HG02610 (cell line): ENCODE results near the gene KRTAP4-4.
"Not testable (repeated sequence)": the region's sequence is repeated elsewhere in the genome, so short reads cannot be mapped to it uniquely, and the experiment has no call there.

Experiments
- ATAC-seq: cut with Tn5 transposase; IDR thresholded peaks from one replicate; pipeline ENCODE4 v1.9.1; 2021; ENCODE audit warnings: mild to moderate bottlenecking, moderate library complexity; ENCODE audit not compliant: unreplicated experiment

Gene KRTAP4-4

DNA sequence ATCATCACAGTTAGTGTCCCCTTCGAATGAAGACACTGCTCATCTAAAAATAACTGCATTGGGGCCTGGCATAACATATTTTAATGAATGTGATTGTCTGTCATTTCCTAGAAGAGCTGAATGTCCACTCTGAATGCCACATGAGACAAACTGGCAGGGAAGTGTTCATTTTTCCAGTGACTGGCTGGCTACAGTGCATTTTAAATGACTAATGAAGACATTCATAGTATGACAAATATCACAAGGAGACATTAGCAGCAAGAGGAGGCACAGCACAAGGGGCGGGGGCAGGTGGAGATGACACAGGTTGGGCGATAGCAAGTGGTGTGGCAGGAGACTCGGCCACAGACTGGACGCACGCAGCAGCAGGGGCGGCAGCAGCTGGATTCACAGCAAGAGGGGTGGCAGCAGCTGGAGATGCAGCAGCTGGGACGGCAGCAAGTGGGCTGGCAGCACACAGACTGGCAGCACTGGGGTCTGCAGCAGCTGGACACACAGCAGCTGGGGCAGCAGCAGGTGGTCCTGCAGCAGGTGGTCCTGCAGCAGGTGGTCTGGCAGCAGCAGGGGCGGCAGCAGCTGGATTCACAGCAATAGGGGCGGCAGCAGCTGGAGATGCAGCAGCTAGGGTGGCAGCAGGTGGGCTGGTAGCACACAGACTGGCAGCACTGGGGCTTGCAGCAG lies 11.4 kb downstream of the KRTAP4-4 start:
- ATAC-seq, result not testable (repeated sequence)

DNA sequence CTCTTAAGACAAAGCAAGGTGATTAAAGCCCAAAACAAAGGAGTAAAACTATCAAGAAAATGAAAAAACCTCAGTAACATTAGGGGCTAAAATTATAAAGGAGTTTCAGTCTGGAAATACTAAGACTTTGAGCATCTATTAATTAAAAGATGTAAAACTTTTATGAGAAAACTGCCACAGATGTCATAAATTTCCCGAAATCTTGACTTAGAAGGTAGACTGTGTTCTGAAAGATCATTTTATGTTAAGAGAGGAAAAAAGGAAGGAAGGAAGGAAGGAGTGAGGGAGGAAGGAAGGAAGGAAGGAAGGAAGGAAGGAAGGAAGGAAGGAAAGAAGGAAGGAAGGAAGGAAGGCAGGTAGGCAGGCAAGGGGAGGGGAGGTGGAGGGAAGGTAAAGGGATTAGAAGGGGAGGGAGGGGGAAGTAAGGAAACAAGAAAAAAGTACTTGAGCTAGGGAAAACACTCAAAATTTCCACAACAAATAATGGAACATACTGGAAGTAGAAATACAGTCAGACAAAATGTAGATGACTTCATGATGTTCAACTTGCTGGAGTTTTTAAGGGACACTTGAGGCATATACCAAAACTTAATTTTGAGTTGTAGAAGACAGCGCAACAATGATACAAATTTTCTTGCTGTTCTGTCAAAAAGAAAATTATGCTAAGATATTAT lies 12.9 kb downstream of the KRTAP4-4 start:
- no peak for ATAC-seq

DNA sequence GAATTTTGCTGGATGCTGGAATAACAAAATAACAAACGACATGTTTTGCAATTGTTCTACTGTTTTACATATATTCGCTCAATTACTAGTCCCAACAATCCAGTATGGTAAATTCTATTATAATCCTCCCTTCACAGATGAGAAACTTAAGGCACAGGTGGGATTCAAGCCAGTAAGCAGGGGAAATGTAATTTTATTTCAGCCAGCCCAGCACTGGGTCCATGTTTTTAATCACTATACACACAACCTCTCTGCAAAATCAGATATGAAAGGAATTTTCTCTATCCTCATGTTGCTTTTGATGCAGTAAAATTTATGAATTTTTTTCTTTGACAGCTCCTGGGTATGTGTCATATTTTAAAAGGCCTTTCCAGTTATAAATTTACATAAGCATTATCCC lies 15.3 kb downstream of the KRTAP4-4 start:
- no peak for ATAC-seq

DNA sequence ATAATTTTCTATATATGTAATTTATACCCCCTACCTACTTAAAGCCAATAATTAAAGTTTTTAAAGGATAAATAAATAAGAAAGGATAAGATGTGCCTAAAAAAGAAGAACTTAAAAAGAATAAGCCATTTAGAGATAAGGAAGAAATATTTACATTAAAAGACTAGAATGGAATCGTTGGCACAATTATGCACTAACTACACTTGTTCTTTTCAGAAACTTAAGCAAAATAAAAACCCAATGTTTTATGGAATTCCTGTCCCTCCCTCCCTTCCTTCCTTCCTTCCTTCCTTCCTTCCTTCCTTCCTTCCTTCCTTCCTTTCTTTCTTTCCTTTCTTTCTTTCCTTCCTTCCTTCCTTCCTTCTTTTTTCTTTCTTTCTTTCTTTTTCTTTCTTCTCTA lies 15.7 kb downstream of the KRTAP4-4 start:
- ATAC-seq, result no peak

DNA sequence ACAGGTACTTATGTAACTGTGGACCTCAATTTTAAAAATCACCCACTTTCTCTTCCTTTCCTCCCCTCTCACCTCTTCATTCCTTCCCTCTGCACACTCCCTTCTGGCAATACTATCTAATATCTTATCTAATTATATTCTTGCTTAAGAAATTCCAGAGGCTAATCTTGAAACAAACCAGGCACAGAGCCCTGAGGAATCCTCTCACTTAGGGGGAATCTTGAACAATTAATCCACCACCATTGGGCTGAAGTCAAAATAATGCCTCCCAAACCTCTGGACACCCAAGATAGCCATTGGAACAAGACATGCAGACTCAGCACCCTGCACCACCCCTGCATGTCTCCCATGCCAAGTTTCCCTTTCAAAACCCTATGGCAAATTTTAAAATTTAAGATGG lies 19.2 kb downstream of the KRTAP4-4 start:
- no peak for ATAC-seq

DNA sequence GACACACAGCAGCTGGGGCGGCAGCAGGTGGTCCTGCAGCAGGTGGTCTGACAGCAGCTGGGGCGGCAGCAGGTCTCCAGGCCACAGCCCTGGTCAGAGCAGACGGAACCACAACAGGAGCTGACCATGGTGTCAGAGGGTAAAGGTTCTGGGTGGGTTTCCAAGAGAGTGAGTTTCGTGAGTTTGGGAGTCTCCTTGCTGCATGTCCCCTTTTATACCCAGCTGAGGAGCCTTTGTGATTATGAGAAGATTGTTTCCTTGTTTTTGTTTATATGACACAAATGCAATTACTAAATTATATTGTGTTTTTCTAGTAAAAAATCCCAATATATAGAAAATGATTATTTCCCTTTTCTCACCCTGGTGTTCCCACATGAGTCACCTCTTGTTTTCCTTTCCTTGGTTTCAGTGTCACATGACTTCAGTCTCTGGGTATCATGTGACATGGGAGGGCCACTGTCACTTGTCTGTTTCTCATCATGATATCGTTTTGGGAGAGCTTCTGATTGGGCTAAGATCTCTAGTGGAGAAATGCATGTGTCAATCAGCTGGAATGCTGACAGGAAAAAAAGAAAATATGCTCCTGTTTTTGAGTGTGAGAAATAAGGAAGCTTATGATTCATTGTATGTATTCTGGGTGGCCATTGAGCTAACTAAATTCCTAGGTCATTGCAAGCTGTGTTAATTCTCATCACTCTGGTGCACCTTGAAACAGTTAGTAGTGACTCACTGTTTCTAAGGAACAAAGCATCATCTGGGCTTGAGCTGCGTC lies 20.0 kb downstream of the KRTAP4-4 start, which contains the start of gene KRTAP4-6:
Gene KRTAP4-6 (minus strand): TSS at position 185 of the 772 bp plus-strand sequence. CDS start 57 bp downstream, at position 128.
- ATAC-seq, result no peak

DNA sequence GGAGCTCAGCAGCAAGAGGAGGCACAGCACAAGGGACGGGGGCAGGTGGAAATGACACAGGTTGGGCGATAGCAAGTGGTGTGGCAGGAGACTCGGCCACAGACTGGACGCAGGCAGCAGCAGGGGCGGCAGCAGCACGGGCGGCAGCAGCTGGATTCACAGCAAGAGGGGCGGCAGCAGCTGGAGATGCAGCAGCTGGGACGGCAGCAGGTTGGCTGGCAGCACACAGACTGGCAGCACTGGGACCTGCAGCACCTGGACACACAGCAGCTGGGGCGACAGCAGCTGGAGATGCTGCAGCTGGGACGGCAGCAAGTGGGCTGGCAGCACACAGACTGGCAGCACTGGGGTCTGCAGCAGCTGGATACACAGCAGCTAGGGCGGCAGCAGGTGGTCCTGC lies 20.7 kb downstream of the KRTAP4-4 start:
- ATAC-seq, result not testable (repeated sequence)

DNA sequence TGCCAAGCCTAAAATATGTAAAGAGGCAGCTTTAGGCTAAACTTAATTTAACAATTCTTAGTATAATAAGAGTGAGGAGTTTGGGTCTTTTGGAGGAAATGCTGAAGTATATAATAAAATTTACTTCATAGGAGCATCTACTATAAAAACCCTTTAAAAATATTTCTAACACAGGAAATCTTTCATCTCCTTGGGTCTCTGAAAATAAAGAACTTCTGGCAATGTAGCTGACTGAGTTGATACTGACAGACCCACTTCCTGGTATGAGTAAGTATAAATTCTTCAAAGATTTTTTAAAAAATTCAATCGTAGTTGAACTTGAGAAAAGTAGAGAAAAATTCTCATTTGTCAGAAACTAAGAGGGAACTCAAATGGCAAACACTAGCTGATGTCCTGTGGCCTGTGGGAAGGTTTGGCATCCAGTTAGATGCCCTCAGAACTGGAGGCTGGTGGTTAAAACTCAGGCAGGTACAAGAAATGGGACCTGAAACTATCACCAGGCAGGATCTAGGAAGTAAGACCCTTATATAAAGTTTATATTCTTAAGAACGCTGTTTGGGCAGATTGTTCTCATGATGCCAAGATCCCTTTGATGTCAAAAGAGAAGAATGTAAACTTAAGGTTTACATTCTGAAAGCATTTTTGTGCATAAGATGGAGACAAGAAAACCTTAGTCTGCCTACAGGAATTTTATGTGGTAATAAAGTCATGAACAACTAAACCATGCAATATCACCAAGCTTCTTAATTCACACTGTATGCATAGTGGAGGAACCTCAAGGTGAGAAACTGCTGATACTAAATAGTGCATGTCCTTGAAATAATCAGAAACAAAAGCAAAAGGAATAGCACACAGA lies 26.4 kb downstream of the KRTAP4-4 start:
- ATAC-seq, result no peak

DNA sequence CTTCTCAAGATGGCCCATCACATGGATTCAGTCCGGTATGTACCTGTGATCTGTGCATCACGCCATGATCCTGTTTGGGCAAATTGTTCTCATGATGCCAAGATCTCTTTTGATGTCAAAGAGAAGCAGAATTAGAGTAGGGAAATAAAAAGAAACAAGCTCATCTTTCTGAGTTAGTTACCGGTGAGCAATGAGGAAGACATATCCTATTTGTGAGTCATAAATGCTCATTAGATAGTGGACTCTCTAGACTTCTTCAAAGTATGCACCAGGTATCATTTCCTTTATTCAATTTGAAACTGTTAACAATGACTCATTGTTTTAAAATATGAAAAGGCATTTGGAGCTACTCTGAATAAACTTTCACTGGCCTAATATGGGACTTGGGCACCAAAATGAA lies 28.6 kb downstream of the KRTAP4-4 start:
- no peak for ATAC-seq

DNA sequence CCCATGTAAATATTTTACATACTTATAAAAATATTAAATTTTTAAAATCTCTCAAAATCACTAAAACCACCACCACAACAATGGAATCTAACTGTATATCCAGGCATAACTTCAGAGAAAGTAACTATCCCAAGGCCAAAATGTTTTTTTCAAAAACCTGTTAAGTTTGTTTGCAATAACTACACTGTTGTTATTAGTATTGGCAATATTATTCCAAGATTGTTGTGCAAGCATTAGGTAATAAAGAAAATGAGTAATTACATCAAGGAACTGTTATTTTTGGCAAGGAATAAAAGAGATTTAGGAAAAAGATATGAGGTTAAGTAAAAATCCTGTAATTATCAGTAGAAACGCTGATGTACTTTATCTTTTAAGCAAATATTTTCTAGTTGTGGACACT lies 33.2 kb downstream of the KRTAP4-4 start:
- no peak for ATAC-seq

DNA sequence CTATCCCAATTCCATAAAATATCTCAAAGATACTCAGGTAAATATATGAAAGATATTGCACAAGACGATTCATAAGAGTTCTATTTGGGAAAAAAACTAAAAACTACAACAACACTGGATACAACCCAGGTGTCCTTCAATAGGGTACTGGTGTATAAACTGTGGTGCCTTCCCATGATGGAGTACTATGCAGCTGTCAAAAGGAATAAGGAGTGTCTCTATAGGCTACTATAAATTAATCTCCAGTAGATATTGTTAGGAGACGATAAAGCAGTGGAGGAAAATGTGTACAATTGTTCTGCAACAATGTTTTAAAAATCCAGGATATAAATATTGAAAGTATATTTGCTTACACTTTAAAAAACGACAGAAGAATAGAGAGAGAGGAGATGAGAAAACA lies 34.1 kb downstream of the KRTAP4-4 start:
- no peak for ATAC-seq

DNA sequence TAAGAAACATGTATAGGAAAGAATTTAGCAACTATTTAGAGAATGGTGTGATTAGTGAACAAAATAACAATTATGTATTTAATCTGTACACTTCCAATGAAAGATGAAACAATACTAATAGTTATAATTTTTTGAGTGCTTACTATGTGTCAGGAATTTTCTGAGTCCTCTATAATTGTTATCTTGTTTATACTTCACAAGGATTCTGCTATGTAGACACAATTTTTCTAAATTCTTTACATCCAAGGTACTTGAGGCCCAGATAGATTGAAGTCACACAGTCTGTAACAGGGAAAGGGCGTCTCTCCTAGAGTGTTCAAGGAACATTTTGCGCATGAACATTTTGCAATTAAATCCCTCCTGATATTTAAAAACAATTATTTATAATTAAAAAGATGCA lies 35.5 kb downstream of the KRTAP4-4 start:
- no peak for ATAC-seq

DNA sequence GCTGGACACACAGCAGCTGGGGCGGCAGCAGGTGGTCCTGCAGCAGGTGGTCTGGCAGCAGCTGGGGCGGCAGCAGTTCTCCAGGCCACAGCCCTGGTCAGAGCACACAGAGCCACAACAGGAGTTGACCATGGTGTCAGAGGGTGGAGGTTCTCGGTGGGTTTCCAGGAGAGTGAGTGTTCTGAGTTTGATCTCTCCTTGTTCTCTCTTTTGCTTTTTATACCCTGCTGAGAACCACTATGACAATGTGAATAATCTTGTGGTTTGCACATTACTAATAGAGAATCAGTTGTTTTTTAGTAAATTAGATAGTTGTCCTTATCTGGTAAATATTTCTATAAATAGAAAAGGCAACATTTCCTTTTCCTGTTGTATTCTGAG lies 36.6 kb downstream of the KRTAP4-4 start, which contains the start of gene KRTAP4-12:
Gene KRTAP4-12 (minus strand): TSS at position 192 of the 381 bp plus-strand sequence. CDS start 60 bp downstream, at position 132.
- not testable (repeated sequence) for ATAC-seq

DNA sequence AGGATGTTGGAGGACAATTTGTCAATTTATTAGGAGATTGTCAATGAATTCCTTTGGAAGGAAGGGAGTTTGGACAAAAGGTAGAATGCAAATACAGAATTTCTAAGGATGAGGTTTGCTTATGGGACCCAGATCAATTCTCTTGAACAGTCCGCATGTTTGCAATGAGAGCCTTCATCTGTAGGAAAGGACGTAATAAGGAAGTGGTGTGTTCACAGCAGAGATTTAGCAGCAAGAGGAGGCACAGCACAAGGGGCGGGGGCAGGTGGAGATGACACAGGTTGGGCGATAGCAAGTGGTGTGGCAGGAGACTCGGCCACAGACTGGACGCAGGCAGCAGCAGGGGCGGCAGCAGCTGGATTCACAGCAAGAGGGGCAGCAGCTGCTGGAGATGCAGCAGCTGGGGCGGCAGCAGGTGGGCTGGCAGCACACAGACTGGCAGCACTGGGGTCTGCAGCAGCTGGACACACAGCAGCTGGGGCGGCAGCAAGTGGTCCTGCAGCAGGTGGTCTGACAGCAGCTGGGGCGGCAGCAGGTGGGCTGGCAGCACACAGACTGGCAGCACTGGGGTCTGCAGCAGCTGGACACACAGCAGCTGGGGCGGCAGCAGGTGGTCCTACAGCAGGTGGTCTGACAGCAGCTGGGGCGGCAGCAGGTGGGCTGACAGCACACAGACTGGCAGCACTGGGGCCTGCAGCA lies 37.1 kb downstream of the KRTAP4-4 start:
- not testable (repeated sequence) for ATAC-seq

DNA sequence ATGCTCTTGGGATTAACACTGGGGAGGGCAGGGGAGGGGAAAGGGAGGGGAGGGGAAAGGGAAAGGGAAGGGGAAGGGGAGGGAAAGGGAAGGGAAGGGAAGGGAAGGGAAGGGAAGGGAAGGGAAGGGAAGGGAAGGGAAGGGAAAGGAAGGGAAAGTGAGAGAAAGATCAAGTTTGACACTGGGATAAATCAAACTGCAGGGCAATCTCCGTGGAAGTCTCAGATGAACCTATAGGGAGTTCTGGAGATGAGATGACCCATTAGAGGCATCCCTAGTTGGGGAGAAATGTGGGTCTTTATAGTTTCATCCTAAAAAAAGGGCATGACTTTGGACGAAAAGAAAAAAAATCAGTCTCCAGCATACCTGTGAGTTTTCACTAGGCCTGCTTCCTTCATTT lies 38.8 kb downstream of the KRTAP4-4 start:
- ATAC-seq, result no peak

DNA sequence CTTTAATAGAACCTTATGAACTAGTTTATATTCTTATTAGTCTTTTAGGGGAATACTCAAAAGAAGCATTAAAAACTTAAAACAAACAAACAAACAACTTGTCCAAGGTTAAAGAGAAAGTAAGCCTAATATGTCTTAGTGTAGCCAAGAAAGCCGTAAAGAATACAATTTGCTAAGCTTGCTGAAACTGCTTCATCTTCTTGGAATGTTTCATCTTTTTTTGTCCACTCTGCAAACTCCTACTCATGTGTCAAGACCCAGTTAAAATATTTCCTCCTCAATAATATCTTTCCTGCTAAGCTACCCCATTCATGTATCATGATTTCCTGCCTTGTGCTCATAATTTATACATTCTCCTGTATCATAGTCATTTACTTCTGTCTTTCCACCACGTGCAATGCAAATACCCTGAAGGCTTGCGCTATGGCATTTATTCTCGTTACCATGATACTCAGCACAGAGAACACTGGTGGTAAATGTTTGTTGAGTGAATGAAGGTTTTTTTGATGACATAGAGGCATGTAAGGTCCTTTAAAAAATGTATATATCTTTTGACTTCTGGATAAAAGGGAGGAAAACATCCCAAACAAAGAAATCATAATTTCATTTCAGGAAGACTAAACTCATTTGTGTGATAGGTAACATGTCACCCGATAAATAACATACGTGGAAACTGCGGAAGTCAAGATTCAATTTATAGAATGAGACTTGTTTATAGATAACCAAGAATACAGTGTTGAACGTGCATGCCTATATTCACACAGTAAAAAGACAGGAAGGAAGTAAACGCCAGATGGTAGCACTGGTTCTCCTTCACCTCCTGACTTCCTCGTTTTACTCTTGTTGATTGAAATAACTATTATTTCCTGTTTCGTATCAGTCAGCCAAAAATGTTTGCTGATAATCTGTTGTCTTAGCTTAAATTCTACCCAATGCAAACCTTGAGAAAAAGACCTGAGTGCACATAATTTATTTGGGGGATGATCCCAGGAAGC lies 40.6 kb downstream of the KRTAP4-4 start:
- ATAC-seq, result not testable (repeated sequence)

DNA sequence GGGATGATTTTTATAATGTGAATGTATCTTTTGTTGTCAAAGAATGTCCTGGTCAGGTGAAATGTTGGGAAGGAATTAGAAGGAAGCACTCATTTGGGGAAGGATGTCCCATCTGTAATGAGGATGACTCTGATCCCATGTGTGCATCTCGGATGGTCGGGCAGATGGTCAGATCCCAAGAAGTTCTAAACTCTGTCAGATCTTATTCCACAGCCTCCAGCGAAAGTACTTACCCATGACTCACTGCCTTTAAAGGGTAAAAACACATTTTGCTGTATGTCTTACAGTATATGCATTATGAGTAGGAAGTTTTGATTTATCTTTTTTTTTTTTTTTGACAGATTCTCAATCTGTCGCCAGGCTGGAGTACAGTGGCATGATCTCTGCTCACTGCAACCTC lies 41.8 kb downstream of the KRTAP4-4 start:
- no peak for ATAC-seq

DNA sequence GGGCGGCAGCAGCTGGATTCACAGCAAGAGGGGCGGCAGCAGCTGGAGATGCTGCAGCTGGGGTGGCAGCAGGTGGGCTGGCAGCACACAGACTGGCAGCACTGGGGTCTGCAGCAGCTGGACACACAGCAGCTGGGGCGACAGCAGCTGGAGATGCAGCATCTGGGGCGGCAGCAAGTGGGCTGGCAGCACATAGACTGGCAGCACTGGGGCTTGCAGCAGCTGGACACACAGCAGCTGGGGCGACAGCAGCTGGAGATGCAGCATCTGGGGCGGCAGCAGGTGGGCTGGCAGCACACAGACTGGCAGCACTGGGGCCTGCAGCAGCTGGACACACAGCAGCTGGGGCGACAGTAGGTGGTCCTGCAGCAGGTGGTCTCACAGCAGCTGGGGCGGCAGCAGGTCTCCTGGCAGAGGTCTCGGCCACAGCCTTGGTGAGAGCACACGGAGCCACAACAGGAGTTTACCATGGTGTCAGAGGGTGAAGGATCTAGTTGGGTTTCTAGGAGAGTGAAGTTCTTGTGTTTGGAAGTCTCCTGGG lies 42.6 kb downstream of the KRTAP4-4 start, which contains the start of gene KRTAP4-11:
Gene KRTAP4-11 (minus strand): TSS at position 528 of the 541 bp plus-strand sequence. CDS start 58 bp downstream, at position 470.
- ATAC-seq, result not testable (repeated sequence)
